Motor neuron (in vitro differentiated cells): Measurements from ENCODE around the gene CRTC1. TPM values are rescaled to one million over a fixed set of nuclear protein-coding genes. Genes with fewer than 3 reads are reported as not detected.

Source experiments
- ATAC-seq, 8 experiments: fragments of 200-7000 bp; cut with Tn5 transposase; replicated peaks in 6 of 8; 2 replicates each; pipeline ENCODE4 v1.8.0; 2021; ENCODE audit warnings: mild to moderate bottlenecking in 8 of 8, moderate library complexity in 8 of 8
- H3K27ac ChIP-seq, 2 donors: fragments of 250-450 bp; sonication (Bioruptor Pico); 2 replicates each; pipeline ENCODE4 v1.9.0; 2021; ENCODE audit warnings: antibody characterized with exemption in 2 of 2, mild to moderate bottlenecking in 2 of 2, moderate library complexity in 1 of 2
- H3K4me1 ChIP-seq, 2 donors: fragments of 250-450 bp; sonication (Bioruptor Pico); replicated peaks in 1 of 2; 2 replicates each; pipeline ENCODE4 v1.6.1; 2021; ENCODE audit warnings: antibody characterized with exemption in 2 of 2, mild to moderate bottlenecking in 2 of 2, moderate library complexity in 1 of 2
- H3K4me3 ChIP-seq, 5 donors: fragments of 250-450 bp; sonication (Bioruptor Pico); 2 replicates each; pipeline ENCODE4 v1.9.0; 2021; ENCODE audit warnings: antibody characterized with exemption in 5 of 5, mild to moderate bottlenecking in 5 of 5, moderate library complexity in 4 of 5
- WGBS, 10 experiments: fragments of 450-650 bp; shearing (Covaris generic); methylation state at CpG; one replicate each; pipeline ENCODE4 v1.0.0; 2022; 5-methylcytosine and 5-hydroxymethylcytosine counted together
- in situ Hi-C, 9 experiments: fragments of 400-800 bp; cut with MboI; loops; one replicate each; pipeline ENCODE4 v1.15.0; 2021; ENCODE audit warnings: low sequenced_read_pairs in 9 of 9, low pct_unique_long_range_greater_than_20kb in 2 of 9; ENCODE audit not compliant: unreplicated experiment in 9 of 9
- total RNA-seq, 8 experiments: library from RNA; unstranded; fragments of 300-600 nt; gene quantifications; 2 replicates each; pipeline versions ENCODE4 v1.2.3 to v1.2.4, GENCODE V29; 2022

Gene CRTC1
- total RNA-seq, 8 experiments from 2014 or later: 2.0 to 8.8 (median 8.0) TPM

- Histone ChIP-seq H3K4me3 (no peak overlapping the region), H3K4me1 (peaks cover 6 to 16% of the 10 kb centered on the region in 2 donors), H3K27ac (no peak overlapping the region)
- no peak for ATAC-seq
- WGBS, 10 experiments: 21 to 92% (median 31%) methylated on average over 1 to 9 of the region's 11 CpGs; no CpG with 5 or more reads in 3 of the 10 experiments
- in situ Hi-C loops: no loop called here
Observed at GRCh38 chr19:18778076-18778389, 94.6 kb downstream of the CRTC1 start.

- in situ Hi-C loops: no loop called here
- peak in 1 of 8 experiments; percentile 68 for ATAC-seq
- 31 to 92% (median 73%) methylated on average over 2 to 7 of the region's 14 CpGs; no CpG with 5 or more reads in 3 of the 10 experiments for WGBS, 10 experiments
- Histone ChIP-seq H3K4me3 (no peak overlapping the region), H3K27ac (no peak overlapping the region), H3K4me1 (peaks cover 6 to 16% of the 10 kb centered on the region in 2 donors)
Observed at GRCh38 chr19:18778826-18779495, 95.5 kb downstream of the CRTC1 start.

DNA sequence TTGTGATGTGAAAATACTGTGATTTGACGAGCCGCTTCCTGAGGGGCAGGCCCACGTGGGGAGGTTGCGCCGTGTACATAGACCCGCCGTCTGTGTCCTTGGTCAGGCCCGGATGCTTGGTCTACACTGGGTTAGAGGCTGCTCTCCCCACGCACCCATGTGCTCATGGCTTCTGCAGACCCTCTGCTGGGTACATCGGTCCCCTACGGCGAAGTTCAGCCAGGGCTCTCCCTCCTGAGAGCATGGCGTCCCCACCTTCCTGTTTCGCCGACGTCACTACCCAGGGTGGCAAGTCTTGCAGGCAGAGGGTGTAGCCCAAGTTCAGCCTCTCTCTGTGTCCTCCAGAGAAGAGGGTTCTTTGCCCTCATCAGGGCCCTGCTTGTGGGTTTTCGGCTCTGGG, 96.6 kb downstream of the CRTC1 start:
- in situ Hi-C loops: no loop called here
- Histone ChIP-seq H3K4me1 (peaks cover 6 to 21% of the 10 kb centered on the region in 2 donors), H3K4me3 (no peak overlapping the region), H3K27ac (no peak overlapping the region)
- whole genome bisulfite sequencing, 10 experiments: 60 to 80% (median 73%) methylated on average over 2 to 5 of the region's 17 CpGs; no CpG with 5 or more reads in 6 of the 10 experiments
- ATAC-seq: no peak

- H3K4me3 ChIP-seq: no peak overlapping the region
- in situ Hi-C loops: no loop called here
- no peak for ATAC-seq
- no peak overlapping the region for H3K27ac ChIP-seq
- H3K4me1 ChIP-seq: peaks cover 9 to 24% of the 10 kb centered on the region in 2 donors
- WGBS, 10 experiments: 52 to 100% (median 59%) methylated on average over 1 to 5 of the region's 10 CpGs; no CpG with 5 or more reads in 6 of the 10 experiments
Observed at GRCh38 chr19:18780631-18781030, 97.2 kb downstream of the CRTC1 start.

DNA sequence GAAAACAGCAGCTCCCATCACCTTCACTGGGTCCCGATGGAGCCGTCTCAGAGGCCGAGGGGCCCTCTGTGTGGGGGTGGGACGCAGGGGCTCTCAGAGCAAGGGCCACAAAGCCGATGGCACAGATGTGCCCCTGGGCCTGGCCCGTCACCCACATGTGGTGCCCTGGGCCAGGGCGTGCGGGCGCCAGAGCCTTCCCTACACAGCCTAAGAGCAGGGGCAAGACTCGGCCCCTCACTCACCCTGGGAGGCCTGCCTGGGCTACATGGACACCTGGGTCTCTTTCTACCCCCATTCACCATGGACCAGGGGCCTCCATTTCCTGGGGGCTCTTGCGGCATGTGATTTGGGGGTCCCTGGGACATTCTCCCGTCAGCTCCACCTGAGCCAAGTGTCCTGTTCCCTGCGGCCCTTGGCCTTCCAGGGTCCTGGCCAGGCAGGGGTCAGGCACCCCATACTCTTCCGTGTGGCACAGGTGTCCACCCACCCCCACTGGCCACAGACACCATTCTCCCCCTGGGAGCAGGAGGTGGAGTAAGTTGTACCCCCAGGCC, 97.6 kb downstream of the CRTC1 start:
- Histone ChIP-seq H3K27ac (no peak overlapping the region), H3K4me1 (peaks cover 9 to 29% of the 10 kb centered on the region in 2 donors), H3K4me3 (no peak overlapping the region)
- in situ Hi-C loops: no loop called here
- WGBS, 10 experiments: 20 to 80% methylated on average over 1 of the region's 14 CpGs; no CpG with 5 or more reads in 8 of the 10 experiments
- ATAC-seq: no peak

GRCh38 chr19:18781885-18782527, 98.5 kb downstream of the CRTC1 start:
- 39 to 60% methylated on average over 4 to 9 of the region's 20 CpGs; no CpG with 5 or more reads in 8 of the 10 experiments for WGBS, 10 experiments
- no peak overlapping the region for H3K4me3 ChIP-seq
- in situ Hi-C loops: no loop called here
- no peak overlapping the region for H3K27ac ChIP-seq
- peaks cover 5 to 22% of the 10 kb centered on the region in 2 donors for H3K4me1 ChIP-seq
- no peak for ATAC-seq

DNA sequence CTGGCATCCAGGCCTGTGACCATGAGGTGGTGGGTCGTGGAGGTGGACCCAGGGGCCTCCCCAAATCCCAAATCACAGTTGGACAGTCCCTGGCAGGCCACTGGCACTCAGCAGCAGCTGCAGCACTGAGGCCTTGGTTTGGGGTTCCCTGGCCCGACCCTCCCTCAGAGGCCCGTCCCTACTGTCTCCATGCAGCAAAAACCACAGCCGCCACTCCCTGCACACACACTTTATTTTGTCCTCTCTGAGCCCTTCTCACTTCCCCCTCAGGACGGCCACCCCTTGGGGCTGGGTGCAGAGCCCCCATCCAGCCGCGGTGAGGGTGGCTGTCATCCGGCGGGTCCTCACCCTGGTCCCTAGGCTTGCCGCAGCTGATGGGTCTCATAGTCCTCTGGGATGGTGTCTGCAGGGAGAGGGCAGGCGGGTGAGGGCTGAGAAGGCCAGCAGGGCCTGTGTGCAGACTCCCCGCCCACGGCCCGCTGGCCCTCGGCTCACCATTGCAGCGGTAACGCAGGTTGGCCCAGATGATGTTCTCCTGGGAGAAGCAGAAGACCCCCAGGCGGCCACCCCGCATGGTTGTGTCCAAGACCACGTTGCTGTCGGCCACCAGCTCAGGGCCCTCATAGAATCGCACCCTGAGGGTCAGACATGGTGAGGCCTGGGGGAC, 99.2 kb downstream of the CRTC1 start:
- H3K4me3 ChIP-seq: no peak overlapping the region
- H3K27ac ChIP-seq: no peak overlapping the region
- peaks cover 3 to 17% of the 10 kb centered on the region in 2 donors for H3K4me1 ChIP-seq
- WGBS, 10 experiments: 47 to 100% (median 80%) methylated on average over 2 to 3 of the region's 22 CpGs; no CpG with 5 or more reads in 4 of the 10 experiments
- in situ Hi-C loops: no loop called here
- no peak for ATAC-seq

- 45 to 86% (median 74%) methylated on average over 1 to 4 of the region's 19 CpGs; no CpG with 5 or more reads in 5 of the 10 experiments for WGBS, 10 experiments
- Histone ChIP-seq H3K4me1 (peaks cover 3 to 13% of the 10 kb centered on the region in 2 donors), H3K27ac (no peak overlapping the region), H3K4me3 (no peak overlapping the region)
- ATAC-seq: no peak
- in situ Hi-C loops: no loop called here
Observed at GRCh38 chr19:18783958-18784785, 100.7 kb downstream of the CRTC1 start.

DNA sequence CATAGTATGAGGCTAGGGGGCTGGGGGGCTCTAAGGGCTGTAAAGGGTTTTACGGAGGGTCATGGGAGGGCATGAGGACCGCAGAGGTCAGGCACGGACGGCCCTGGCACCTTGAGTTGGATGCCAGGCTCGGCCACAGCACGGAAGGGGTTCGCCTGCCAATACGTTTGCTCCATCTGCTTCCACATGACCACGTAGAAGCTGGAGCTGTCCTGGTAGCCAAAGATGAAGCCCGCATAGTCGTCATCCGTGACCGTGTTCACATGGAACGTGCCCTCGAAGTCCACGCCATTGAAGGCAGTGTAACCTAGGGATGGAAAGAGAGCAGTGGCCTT, 101.3 kb downstream of the CRTC1 start:
- 71 to 90% (median 85%) methylated on average over 2 to 5 of the region's 16 CpGs; no CpG with 5 or more reads in 4 of the 10 experiments for WGBS, 10 experiments

GRCh38 chr19:18785179-18786124, 102.0 kb downstream of the CRTC1 start:
- ATAC-seq: peak; percentile 65 to 91 (median 84)
- WGBS, 10 experiments: 0% methylated on average over 4 of the region's 65 CpGs; no CpG with 5 or more reads in 9 of the 10 experiments
- in situ Hi-C loops: no loop called here
- Histone ChIP-seq H3K27ac (peak overlapping the region in 1 of 2 donors; percentile 25), H3K4me3 (peak overlapping the region in 3 of 5 donors; percentile 2 to 13 (median 2)), H3K4me1 (peaks cover 3 to 15% of the 10 kb centered on the region in 2 donors)

More for the DNA sequence above, 101.3 kb downstream of the CRTC1 start:
- no peak for ATAC-seq
- H3K4me1 ChIP-seq: peaks cover 3 to 13% of the 10 kb centered on the region in 2 donors
- H3K27ac ChIP-seq: no peak overlapping the region
- in situ Hi-C loops: no loop called here
- no peak overlapping the region for H3K4me3 ChIP-seq

GRCh38 chr19:18788529-18789421, 105.3 kb downstream of the CRTC1 start:
- no peak overlapping the region for H3K4me3 ChIP-seq
- in situ Hi-C loops: no loop called here
- H3K4me1 ChIP-seq: peaks cover 3 to 18% of the 10 kb centered on the region in 2 donors
- no peak overlapping the region for H3K27ac ChIP-seq
- no peak for ATAC-seq
- WGBS, 10 experiments: 0% methylated on average over 8 of the region's 68 CpGs; no CpG with 5 or more reads in 9 of the 10 experiments
